Esophagus mucosa (tissue), 1 donor: ENCODE measurements around the gene SMARCD1. TPM values are rescaled to one million over a fixed set of nuclear protein-coding genes. Genes with fewer than 3 reads are reported as not detected.

Experiments used
- ATAC-seq: fragments of 200-7000 bp; cut with Tn5 transposase; one replicate; pipeline ENCODE4 v1.9.1; 2020
- total RNA-seq: library from RNA; stranded (reverse); gene quantifications from one replicate; pipeline ENCODE4 v1.2.4, GENCODE V29; 2023
- donor health status: DM: yes; HTN: yes; CAD: no.

Gene SMARCD1
- 28.8 TPM for total RNA-seq

- peak; percentile 76 for ATAC-seq
These were observed at the start of gene SMARCD1 for GRCh38 chr12:50084775-50085614. Gene SMARCD1 (plus strand): TSS chr12:50085342. CDS start chr12:50085370, 28 bp downstream.

- no peak for ATAC-seq
These were observed 46.8 kb upstream of the SMARCD1 start for GRCh38 chr12:50038336-50038735.

- peak; percentile 83 for ATAC-seq
These were observed 45.8 kb upstream of the SMARCD1 start for GRCh38 chr12:50039151-50039835.

- no peak for ATAC-seq
These were observed 44.5 kb upstream of the SMARCD1 start for GRCh38 chr12:50040657-50041056.

GRCh38 chr12:50041062-50041860 is 43.9 kb upstream of the SMARCD1 start:
- no peak for ATAC-seq

- ATAC-seq: no peak
These were observed 43.2 kb upstream of the SMARCD1 start for GRCh38 chr12:50041962-50042361.

- ATAC-seq: no peak
These were observed 42.4 kb upstream of the SMARCD1 start for GRCh38 chr12:50042693-50043092.

- ATAC-seq: no peak
These were observed 41.8 kb upstream of the SMARCD1 start for GRCh38 chr12:50043308-50043707.

GRCh38 chr12:50043854-50044253 is 41.3 kb upstream of the SMARCD1 start:
- no peak for ATAC-seq

GRCh38 chr12:50047693-50048250 is 37.4 kb upstream of the SMARCD1 start:
- no peak for ATAC-seq

- no peak for ATAC-seq
These were observed 35.7 kb upstream of the SMARCD1 start for GRCh38 chr12:50049254-50050118.

- ATAC-seq: peak; percentile 12
These were observed 35.1 kb upstream of the SMARCD1 start for GRCh38 chr12:50050119-50050385.

GRCh38 chr12:50050410-50051098 is 34.6 kb upstream of the SMARCD1 start:
- ATAC-seq: peak; percentile 20

GRCh38 chr12:50051101-50051806 is 33.9 kb upstream of the SMARCD1 start:
- peak; percentile 16 for ATAC-seq

GRCh38 chr12:50052544-50052943 is 32.6 kb upstream of the SMARCD1 start:
- ATAC-seq: no peak

GRCh38 chr12:50052964-50053363 is 32.2 kb upstream of the SMARCD1 start:
- ATAC-seq: no peak

GRCh38 chr12:50053583-50053982 is 31.6 kb upstream of the SMARCD1 start:
- ATAC-seq: no peak

GRCh38 chr12:50055831-50056638 is 29.1 kb upstream of the SMARCD1 start:
- peak; percentile 65 for ATAC-seq

GRCh38 chr12:50056639-50056976 is 28.5 kb upstream of the SMARCD1 start:
- no peak for ATAC-seq
